PC-3 (cell line): ENCODE measurements around the gene CMTM8.

Experiments
- CTCF ChIP-seq: fragments of 300-600 bp; sonication (generic); conservative IDR thresholded peaks from 2 replicates; pipeline ENCODE4 v1.5.1; 2017; ENCODE audit warnings: antibody characterized with exemption, low read depth, mild to moderate bottlenecking, low read length
- EZH2 ChIP-seq: fragments of 300-600 bp; sonication (generic); IDR thresholded peaks from one replicate; pipeline ENCODE4 v1.6.1; 2017; ENCODE audit warnings: antibody characterized with exemption, mild to moderate bottlenecking, low read length; ENCODE audit not compliant: unreplicated experiment

- TF ChIP-seq CTCF (no peak), EZH2 (no peak)
Measured at GRCh38 chr3:32372213-32372490, 133.7 kb downstream of the CMTM8 start.
